Tibial nerve (tissue), 4 donors: ENCODE measurements around the gene BNC2.

ENCODE experiments used
- CTCF ChIP-seq, 5 experiments: fragments of 200-600 bp in 3 of 5; fragments of 450-650 bp in 2 of 5; sonication (generic) in 3 of 5; IDR thresholded peaks; one replicate each; pipeline ENCODE4 v1.5.1; 2016 to 2019; ENCODE audit warnings: antibody characterized with exemption in 5 of 5, mild to moderate bottlenecking in 3 of 5, moderate library complexity in 2 of 5
- EP300 ChIP-seq, 2 donors: sonication (generic); formaldehyde crosslinking; IDR thresholded peaks; one replicate each; pipeline ENCODE4 v1.6.1; 2017; ENCODE audit warnings: antibody characterized with exemption in 2 of 2, mild to moderate bottlenecking in 1 of 2
- POLR2A ChIP-seq, 2 donors: fragments of 450-650 bp; IDR thresholded peaks; one replicate each; pipeline ENCODE4 v1.6.1; 2017; ENCODE audit warnings: antibody characterized with exemption in 2 of 2, mild to moderate bottlenecking in 2 of 2, moderate library complexity in 2 of 2

GRCh38 chr9:16828340-16829281, 41.9 kb downstream of the BNC2 start:
- TF ChIP-seq POLR2A (IDR thresholded peaks at IDR 0.05) = no peak
- no peak for TF ChIP-seq CTCF (IDR thresholded peaks at IDR 0.05)
- TF ChIP-seq EP300 (IDR thresholded peaks at IDR 0.05) = no peak
